CD14-positive monocyte (primary cell): Measurements from ENCODE around the gene CASP4. TPM values are rescaled to one million over a fixed set of nuclear protein-coding genes. Genes with fewer than 3 reads are reported as not detected.

Experiments
- DNase-seq, 3 donors: peaks; one replicate each; pipeline ENCODE4 v3.0.0-alpha.2; 2011 to 2022
- H2AFZ ChIP-seq: 2 replicates; pipeline ENCODE4 v1.6.0; 2012; ENCODE audit warnings: mild to moderate bottlenecking, low read depth, low read length, inconsistent platforms; ENCODE audit not compliant: insufficient read depth, poor library complexity, severe bottlenecking
- H3K27ac ChIP-seq, 2 donors: 1 replicate in 1 of 2; 2 replicates in 1 of 2; pipeline ENCODE4 v1.5.1; 2012 to 2013; ENCODE audit warnings: low read length in 2 of 2, control low read depth in 1 of 2, inconsistent platforms in 1 of 2, low read depth in 1 of 2, mild to moderate bottlenecking in 1 of 2
- H3K27me3 ChIP-seq, 2 donors: one replicate each; pipeline versions ENCODE4 v1.6.0 to v1.6.1; 2011 to 2013; ENCODE audit warnings: low read length in 2 of 2; ENCODE audit not compliant: control insufficient read depth in 2 of 2, insufficient read depth in 2 of 2
- H3K36me3 ChIP-seq, 2 donors: replicated peaks in 1 of 2; 1 replicate in 1 of 2; 2 replicates in 1 of 2; pipeline versions ENCODE4 v1.5.1 to v1.6.1; 2012 to 2013; ENCODE audit warnings: low read length in 2 of 2, control low read depth in 1 of 2, inconsistent platforms in 1 of 2, mild to moderate bottlenecking in 1 of 2; ENCODE audit not compliant: insufficient read depth in 2 of 2, control insufficient read depth in 1 of 2
- H3K4me1 ChIP-seq, 2 donors: 1 replicate in 1 of 2; 2 replicates in 1 of 2; pipeline versions ENCODE4 v1.5.1 to v1.6.1; 2012 to 2013; ENCODE audit warnings: low read length in 2 of 2, control low read depth in 1 of 2, inconsistent platforms in 1 of 2, mild to moderate bottlenecking in 1 of 2, moderate library complexity in 1 of 2; ENCODE audit not compliant: insufficient read depth in 2 of 2, control insufficient read depth in 1 of 2
- H3K4me2 ChIP-seq: replicated peaks from 2 replicates; pipeline ENCODE3; 2012; ENCODE audit warnings: low read length, moderate library complexity, mild to moderate bottlenecking; ENCODE audit not compliant: poor library complexity, severe bottlenecking; ENCODE audit errors: extremely low read depth
- H3K4me3 ChIP-seq, 3 experiments: fragments of 200-600 bp in 1 of 3; sonication (generic) in 1 of 3; replicated peaks in 1 of 3; 1 replicate in 2 of 3; 2 replicates in 1 of 3; pipeline ENCODE4 v1.5.1; 2011 to 2013; ENCODE audit warnings: low read length in 3 of 3, mild to moderate bottlenecking in 3 of 3, control low read depth in 2 of 3, low read depth in 2 of 3, inconsistent platforms in 1 of 3, moderate library complexity in 1 of 3
- H3K79me2 ChIP-seq: 2 replicates; pipeline ENCODE4 v1.6.0; 2012; ENCODE audit warnings: mild to moderate bottlenecking, control low read depth, inconsistent platforms, low read length, moderate library complexity; ENCODE audit not compliant: insufficient read depth
- H3K9ac ChIP-seq: 2 replicates; pipeline ENCODE4 v1.6.0; 2017; ENCODE audit warnings: low read length, mild to moderate bottlenecking; ENCODE audit not compliant: insufficient read depth, poor library complexity, severe bottlenecking
- H3K9me3 ChIP-seq, 2 donors: replicated peaks in 1 of 2; 1 replicate in 1 of 2; 2 replicates in 1 of 2; pipeline versions ENCODE4 v1.5.1 to v1.6.1; 2012 to 2013; ENCODE audit warnings: low read length in 2 of 2, control low read depth in 1 of 2; ENCODE audit not compliant: control insufficient read depth in 1 of 2, insufficient read depth in 1 of 2
- H4K20me1 ChIP-seq: 2 replicates; pipeline ENCODE4 v1.6.0; 2012; ENCODE audit warnings: mild to moderate bottlenecking, low read length, control low read depth, moderate library complexity; ENCODE audit not compliant: insufficient read depth
- H3K27ac Mint-ChIP-seq, 7 donors: one replicate each; pipeline ENCODE4 v1.8.0; 2020; ENCODE audit warnings: mild to moderate bottlenecking in 7 of 7, mixed read lengths in 7 of 7, moderate library complexity in 6 of 7, inconsistent platforms in 2 of 7
- H3K27me3 Mint-ChIP-seq, 3 donors: one replicate each; pipeline ENCODE4 v1.8.0; 2021 to 2022; ENCODE audit warnings: low read depth in 3 of 3, mild to moderate bottlenecking in 3 of 3, mixed read lengths in 3 of 3, moderate library complexity in 3 of 3, inconsistent platforms in 1 of 3
- H3K36me3 Mint-ChIP-seq, 2 donors: one replicate each; pipeline ENCODE4 v1.8.0; 2020; ENCODE audit warnings: mixed read lengths in 2 of 2, inconsistent platforms in 1 of 2, mild to moderate bottlenecking in 1 of 2
- H3K4me1 Mint-ChIP-seq: one replicate; pipeline ENCODE4 v1.8.0; 2020; ENCODE audit warnings: mild to moderate bottlenecking, mixed read lengths
- H3K4me3 Mint-ChIP-seq, 2 donors: one replicate each; pipeline ENCODE4 v1.8.0; 2020; ENCODE audit warnings: mild to moderate bottlenecking in 2 of 2, mixed read lengths in 2 of 2, moderate library complexity in 1 of 2
- H3K9me3 Mint-ChIP-seq, 7 donors: one replicate each; pipeline ENCODE4 v1.8.0; 2020 to 2022; ENCODE audit warnings: mixed read lengths in 7 of 7, mild to moderate bottlenecking in 6 of 7, moderate library complexity in 6 of 7, inconsistent platforms in 2 of 7
- CTCF ChIP-seq: fragments of 200-600 bp; IDR thresholded peaks from one replicate; pipeline ENCODE4 v1.8.0; 2022; ENCODE audit warnings: antibody characterized with exemption, mild to moderate bottlenecking
- WGBS: methylation state at CpG from one replicate; pipeline ENCODE4 v1.1.5; 2013; ENCODE audit warnings: missing lambda C conversion rate; ENCODE audit not compliant: insufficient coverage; 5-methylcytosine and 5-hydroxymethylcytosine counted together
- intact Hi-C, 2 donors: fragments of 100-400 bp; cut with micrococcal nuclease; formaldehyde crosslinking; loops; one replicate each; pipeline versions ENCODE4 v1.15.0 to v1.15.1; 2023
- polyA plus RNA-seq, 3 donors: library from polyadenylated mRNA; depleted of rRNA in 1 of 3; unstranded in 2 of 3; stranded (reverse) in 1 of 3; fragments of 300-500 nt in 2 of 3; fragments of >200 nt in 1 of 3; fragmentation: Illumina TruSeq in 2 of 3; gene quantifications; 1 replicate in 2 of 3; 2 replicates in 1 of 3; pipeline ENCODE4 v1.2.3, GENCODE V29; 2012 to 2021

The CASP4 gene
- polyA plus RNA-seq, 3 donors: 148 to 213 (median 163) TPM

- Mint-ChIP-seq H3K4me3 (no peak overlapping the region), H3K9me3 (peaks cover 0 to 3% (median 0%) of the 10 kb centered on the region in 7 donors), H3K36me3 (no peaks in the 10 kb centered on the region), H3K4me1 (peaks cover 4% of the 10 kb centered on the region), H3K27ac (no peak overlapping the region), H3K27me3 (peaks cover 0 to 1% (median 0%) of the 10 kb centered on the region in 3 donors)
- TF ChIP-seq CTCF: no peak
- intact Hi-C loops: no loop called here
- no peak overlapping the region for H2AFZ ChIP-seq
- no CpG with 5 or more reads among the region's 2 CpGs for WGBS
- no peaks in the 10 kb centered on the region for H3K9me3 ChIP-seq
- H3K79me2 ChIP-seq: no peaks in the 10 kb centered on the region
- no peaks in the 10 kb centered on the region for H3K27me3 ChIP-seq
- H3K27ac ChIP-seq: no peak overlapping the region
- no peak for DNase-seq
- no peak overlapping the region for H3K9ac ChIP-seq
- H4K20me1 ChIP-seq: no peaks in the 10 kb centered on the region
- no peak overlapping the region for H3K4me2 ChIP-seq
- no peaks in the 10 kb centered on the region for H3K4me1 ChIP-seq
- H3K4me3 ChIP-seq: no peak overlapping the region
- no peaks in the 10 kb centered on the region for H3K36me3 ChIP-seq
These were observed 34.8 kb upstream of the CASP4 start for GRCh38 chr11:105003151-105003550.

GRCh38 chr11:105000797-105001196 is 32.4 kb upstream of the CASP4 start:
- peaks cover 0 to 1% (median 0%) of the 10 kb centered on the region in 3 donors for H3K27me3 Mint-ChIP-seq
- no peak overlapping the region for H2AFZ ChIP-seq

More at GRCh38 chr11:105000797-105001196, 32.4 kb upstream of the CASP4 start:
- intact Hi-C loops: no loop called here
- Mint-ChIP-seq H3K4me1 (peaks cover 4% of the 10 kb centered on the region), H3K36me3 (no peaks in the 10 kb centered on the region), H3K4me3 (no peak overlapping the region), H3K9me3 (peaks cover 0 to 3% (median 0%) of the 10 kb centered on the region in 7 donors), H3K27ac (no peak overlapping the region)
- Histone ChIP-seq H3K79me2 (no peaks in the 10 kb centered on the region), H3K27ac (no peak overlapping the region), H3K4me2 (no peak overlapping the region), H3K27me3 (no peaks in the 10 kb centered on the region), H3K36me3 (no peaks in the 10 kb centered on the region), H3K4me1 (no peaks in the 10 kb centered on the region), H3K9me3 (no peaks in the 10 kb centered on the region), H3K4me3 (no peak overlapping the region), H4K20me1 (no peaks in the 10 kb centered on the region), H3K9ac (no peak overlapping the region)
- 88% methylated on average over 7 of the region's 7 CpGs for WGBS
- TF ChIP-seq CTCF: peak; percentile 67
- peak; percentile 22 to 38 (median 27) for DNase-seq
